HS-5 (cell line): ENCODE measurements around the gene MRFAP1L1.
"Not testable (repeated sequence)": the region's sequence is repeated elsewhere in the genome, so short reads cannot be mapped to it uniquely, and the experiment has no call there.

Experiments used
- DNase-seq: peaks from one replicate; pipeline ENCODE4 v3.0.0-alpha.2; 2012; ENCODE audit warnings: low read depth

Gene MRFAP1L1

GRCh38 chr4:6734165-6734786 is 24.6 kb upstream of the MRFAP1L1 start:
- DNase-seq: no peak

DNA sequence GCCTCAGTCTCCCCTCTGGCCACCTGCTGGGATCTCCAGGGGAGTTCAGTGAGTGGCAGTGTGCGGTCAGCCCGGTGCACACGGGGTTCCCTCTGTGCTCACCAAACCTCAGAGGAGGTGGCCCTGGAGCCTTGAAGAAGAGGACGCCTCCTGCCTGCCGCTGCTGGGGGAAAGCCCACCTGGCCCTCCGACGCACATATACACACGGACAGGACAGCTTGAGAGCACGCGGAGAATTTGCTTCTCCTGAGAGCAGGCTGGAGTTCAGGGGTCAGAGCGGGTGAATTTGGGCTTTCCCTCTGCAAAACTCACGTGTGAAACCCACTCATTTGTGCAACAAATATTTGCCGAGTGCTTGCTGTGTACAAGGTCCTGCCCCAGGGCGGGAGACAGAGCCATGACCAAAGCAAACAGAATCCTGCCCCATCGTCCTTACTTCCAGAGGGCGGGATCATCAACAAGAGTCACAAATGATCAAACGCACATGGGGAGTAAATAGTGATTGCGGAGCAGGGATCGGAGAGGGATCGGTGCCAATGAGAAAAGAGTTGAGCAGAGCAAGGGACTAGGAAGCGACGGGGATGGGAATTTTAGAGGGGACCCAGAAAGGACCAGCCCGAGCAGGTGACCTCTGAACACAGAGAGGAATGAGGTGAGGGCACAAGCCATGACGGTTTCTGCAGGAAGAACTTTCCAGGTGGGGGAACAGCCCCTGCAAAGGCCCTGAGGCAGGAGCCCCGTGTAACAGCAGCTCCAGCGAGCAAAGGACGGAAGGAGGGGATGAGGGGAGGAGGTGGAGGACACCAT is 23.9 kb upstream of the MRFAP1L1 start:
- no peak for DNase-seq

GRCh38 chr4:6732441-6733357 is 23.0 kb upstream of the MRFAP1L1 start:
- DNase-seq: no peak

GRCh38 chr4:6731780-6732179 is 22.1 kb upstream of the MRFAP1L1 start:
- DNase-seq: no peak

- DNase-seq: no peak
Measured at GRCh38 chr4:6731318-6731675, 21.6 kb upstream of the MRFAP1L1 start.

DNA sequence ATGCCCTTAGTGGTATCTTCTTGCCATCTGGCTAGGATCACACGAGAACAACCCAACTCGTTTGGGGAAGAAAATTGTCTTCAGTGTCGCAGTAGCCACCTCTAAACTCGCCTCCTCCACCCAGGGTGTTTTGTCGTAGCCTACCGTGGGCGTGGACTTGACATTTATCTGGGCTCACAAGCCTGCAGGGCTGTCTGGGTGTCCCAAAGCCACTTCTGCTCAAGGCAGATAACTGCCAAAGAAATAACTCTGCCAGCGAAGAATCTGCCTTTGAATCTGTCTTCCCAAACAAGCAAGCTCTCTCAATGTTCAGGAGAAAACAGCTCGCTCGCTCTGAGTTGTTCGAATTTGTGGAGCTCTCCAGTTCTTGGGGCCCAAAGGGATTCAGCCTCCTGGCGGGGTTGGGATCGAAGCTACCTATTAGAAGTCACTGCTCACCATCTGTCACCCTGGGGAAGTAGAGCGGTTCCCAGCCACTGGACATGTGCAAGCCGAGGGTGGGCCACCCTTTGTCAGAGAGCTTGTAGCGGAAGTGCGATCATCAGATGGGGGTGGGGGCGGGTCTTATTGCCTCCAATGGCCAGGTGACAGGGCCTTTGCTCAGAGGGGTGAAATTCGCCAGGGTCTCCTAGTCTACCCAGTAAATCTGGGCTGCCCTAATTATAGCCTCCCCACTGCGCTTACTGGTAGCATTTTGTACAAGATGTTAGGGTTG is 21.1 kb upstream of the MRFAP1L1 start:
- DNase-seq: no peak

GRCh38 chr4:6728320-6729029 is 18.8 kb upstream of the MRFAP1L1 start:
- DNase-seq: no peak

DNA sequence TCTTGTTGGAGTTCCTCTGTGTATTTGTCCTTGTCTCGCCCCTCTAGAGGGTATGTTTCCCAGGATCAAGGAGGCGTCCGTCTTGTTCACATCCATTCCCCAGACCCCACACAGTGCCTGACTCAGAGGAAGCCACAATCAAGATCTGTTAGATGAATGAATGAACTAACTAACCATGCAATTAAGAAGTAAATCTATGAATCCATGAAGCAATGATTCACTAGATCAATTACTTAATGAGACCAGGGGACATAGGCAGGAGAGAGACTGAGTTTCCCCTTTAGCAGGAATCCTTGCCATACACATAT is 18.2 kb upstream of the MRFAP1L1 start:
- DNase-seq: no peak

DNA sequence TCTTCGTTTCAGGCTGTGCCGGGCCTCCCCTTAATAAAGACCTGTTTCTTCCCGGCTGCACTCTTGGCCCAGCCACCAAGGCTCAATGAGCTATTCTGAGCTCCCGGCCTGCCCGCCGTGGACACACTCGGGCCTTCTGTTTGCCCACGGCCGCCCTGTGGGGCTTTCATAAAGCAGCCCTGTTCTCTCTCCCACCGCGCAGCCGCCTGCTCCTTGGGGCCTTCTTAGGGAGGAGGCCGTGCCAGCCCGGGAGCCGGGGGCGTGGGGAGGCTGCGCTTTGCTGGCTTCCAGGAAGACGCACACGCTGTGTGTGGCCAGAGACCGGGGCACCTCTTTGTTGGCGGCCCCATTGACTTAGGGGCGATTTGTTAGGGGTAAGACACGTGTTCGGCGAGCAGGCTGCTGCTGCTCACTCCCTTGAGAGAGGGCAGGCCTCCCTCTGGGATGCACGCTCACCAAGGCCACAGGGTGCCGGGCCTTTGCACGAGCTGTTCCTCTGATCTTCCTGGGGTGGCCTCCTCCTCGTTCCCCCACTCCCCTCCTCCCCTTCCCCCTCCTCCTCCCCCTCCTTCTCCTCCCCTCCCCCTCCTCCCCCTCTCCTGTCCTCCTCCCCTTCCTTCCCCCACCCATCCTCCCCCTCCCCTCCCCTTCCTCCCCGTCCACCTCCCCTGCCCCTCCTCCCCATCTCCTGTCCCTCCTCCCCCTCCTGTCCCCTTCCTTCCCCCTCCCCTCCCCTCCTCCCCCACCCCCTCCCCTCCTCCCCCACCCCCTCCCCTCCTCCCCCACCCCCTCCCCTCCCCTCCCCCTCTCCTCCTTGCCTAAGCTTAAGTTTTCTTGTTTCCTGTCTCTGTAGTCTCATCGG is 17.6 kb upstream of the MRFAP1L1 start:
- DNase-seq: no peak

DNA sequence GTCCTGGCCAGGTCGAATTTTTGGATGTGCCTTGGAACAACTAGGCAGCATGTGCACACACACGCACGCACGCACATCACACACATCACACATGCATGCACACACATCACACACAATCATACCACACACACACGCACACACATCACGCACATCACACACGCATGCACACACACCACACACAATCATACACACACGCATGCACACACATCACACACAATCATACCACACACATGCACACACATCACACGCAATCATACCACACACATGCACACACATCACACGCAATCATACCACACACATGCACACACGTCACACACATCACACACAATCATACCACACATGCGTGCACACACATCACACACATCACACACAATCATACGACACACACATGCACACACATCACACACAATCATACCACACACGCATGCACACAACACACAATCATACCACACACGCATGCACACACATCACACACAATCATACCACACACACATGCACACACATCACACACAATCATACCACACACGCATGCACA is 15.8 kb upstream of the MRFAP1L1 start:
- not testable (repeated sequence) for DNase-seq

GRCh38 chr4:6724421-6725111 is 14.9 kb upstream of the MRFAP1L1 start:
- DNase-seq: no peak

DNA sequence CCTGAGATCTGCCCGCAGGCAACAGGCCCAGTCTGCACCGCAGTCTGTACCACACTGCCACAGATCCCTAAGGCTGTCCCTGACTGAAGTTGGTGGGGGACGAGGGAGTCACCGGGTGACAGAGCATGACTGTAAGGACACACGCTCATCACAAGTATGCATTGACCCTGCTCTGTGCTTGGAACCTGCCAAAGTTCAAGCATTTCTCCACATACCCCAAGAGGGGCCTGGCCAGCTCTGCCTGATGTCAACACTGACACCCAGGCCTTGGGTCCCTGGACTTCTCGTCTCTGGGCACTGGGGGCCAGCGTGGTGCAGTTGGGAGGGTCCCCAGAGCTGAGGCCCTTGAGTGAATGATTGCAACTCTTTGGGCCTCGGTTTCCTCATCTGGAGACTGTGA is 14.2 kb upstream of the MRFAP1L1 start:
- DNase-seq: no peak

GRCh38 chr4:6722891-6723290 is 13.2 kb upstream of the MRFAP1L1 start:
- DNase-seq: no peak

GRCh38 chr4:6721121-6721520 is 11.5 kb upstream of the MRFAP1L1 start:
- DNase-seq: no peak

GRCh38 chr4:6720202-6720699 is 10.6 kb upstream of the MRFAP1L1 start:
- DNase-seq: no peak

DNA sequence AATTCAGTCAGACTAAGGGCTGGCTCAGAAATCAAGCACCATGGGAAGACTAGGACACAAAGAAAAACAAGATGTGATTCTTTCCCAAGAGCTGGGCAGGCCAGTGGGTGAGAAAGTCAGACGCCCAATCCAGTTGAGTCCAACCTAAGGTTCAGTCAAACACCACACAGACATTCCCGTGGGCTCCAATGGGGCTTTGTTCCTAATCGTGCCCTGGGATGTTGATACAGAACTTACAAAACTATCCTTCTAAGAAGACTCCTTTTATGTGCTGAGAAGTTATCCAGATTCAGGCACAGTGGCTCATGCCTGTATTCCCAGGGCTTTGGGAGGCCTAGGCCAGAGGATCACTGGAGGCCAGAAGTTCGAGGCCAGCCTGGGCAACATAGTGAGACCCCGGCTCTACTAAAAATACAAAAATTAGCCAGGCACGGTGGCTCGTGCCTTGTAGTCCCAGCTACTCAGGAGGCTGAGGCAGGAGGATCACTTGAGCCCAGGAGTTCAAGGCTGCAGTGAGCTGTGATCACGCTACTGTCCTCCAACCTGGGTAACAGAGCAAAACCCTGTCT is 10.0 kb upstream of the MRFAP1L1 start:
- DNase-seq: no peak

DNA sequence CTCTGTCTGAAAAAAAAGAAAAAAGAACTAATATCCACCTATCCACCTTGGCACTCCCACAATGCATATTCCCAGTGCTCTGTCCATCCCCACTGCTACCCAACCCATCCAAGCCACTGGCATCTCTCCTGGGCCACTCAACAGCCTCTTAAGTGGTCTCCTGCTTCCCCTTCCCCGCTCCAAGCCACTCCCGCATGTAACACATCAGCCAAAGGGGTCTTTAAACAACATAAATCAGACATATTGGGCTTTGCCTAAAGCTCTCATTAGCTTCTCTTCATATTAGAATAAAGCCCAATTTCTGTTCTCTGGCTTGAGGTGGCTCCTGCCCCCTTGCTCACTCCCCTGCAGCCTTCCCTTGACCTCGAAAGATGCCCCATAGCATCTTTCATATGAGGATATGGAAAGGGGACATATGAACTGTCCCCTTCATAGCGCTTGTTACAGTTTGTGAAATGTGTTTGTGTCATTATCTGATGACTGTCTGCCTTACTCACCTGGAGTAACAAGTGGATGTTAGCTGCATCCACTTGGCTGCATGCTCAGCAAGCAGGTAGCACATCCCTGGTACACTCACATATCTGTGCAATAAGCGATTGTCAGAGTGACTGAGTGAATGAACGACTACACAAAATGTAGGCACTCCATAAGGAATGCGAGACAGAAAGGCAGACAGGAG is 9.4 kb upstream of the MRFAP1L1 start:
- no peak for DNase-seq

GRCh38 chr4:6716958-6717655 is 7.4 kb upstream of the MRFAP1L1 start:
- DNase-seq: no peak
